ENCODE results near the gene RSKR. TPM values are rescaled to one million over a fixed set of nuclear protein-coding genes. Genes with fewer than 3 reads are reported as not detected.

The RSKR gene
- total and polyA plus RNA-seq, 2 of the 4 experiments (the other 2 are of a cell fraction) = 2.2 to 6.8 TPM

DNA sequence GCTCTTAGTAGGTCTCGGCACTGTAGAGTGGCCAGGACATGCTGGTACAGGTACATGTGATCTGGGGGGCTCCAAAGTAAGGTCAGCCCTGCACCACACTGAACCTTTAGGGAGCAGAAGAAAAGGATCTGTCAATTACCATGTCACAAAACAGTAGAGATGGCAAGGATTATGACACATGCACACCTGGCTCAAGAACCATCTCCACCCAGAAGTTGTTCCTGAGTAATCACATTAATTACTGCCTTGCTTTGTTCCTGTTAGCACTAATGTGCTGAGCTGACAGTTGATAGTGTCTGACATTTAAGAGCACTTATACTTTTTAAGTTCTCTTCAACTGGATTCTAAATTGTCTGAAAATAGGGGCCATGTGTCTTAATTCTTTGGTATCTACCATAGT, 21.5 kb upstream of the RSKR start:
- no peak overlapping the region for H3K14ac ChIP-seq (replicated peaks; ENCODE audit: low read depth, low read length)
- dilution Hi-C loops (cut with HindIII; ENCODE audit: low sequenced_read_pairs, unreplicated experiment) = no loop called here
- BruUV-seq (replicated peaks) = no TSS peak
- H3K18ac ChIP-seq (ENCODE audit: low read depth, low read length) = no peak overlapping the region
- peaks cover 34 to 35% of the 10 kb centered on the region in 2 experiments for H3K79me1 ChIP-seq (ENCODE audit: low read depth in 1 of 2, low read length in 2 of 2)
- no peak overlapping the region for H3K27ac ChIP-seq (ENCODE audit: insufficient read depth, low read length)
- no peak overlapping the region for H3K9ac ChIP-seq (ENCODE audit: low read depth, low read length)
- no peak overlapping the region for H2BK20ac ChIP-seq (ENCODE audit: low read depth, low read length)
- H2AK5ac ChIP-seq (ENCODE audit: low read depth, low read length) = no peak overlapping the region
- 0 out of 2 replicates have a peak, but pooled peaks cover 5% of the 10 kb centered on the region for H3K9me1 ChIP-seq (ENCODE audit: insufficient read depth, low read length)
- H3K4me1 ChIP-seq (ENCODE audit: control insufficient read depth, insufficient read depth, low read length) = no peaks in the 10 kb centered on the region
- in situ Hi-C loops (cut with MboI; ENCODE audit: low sequenced_read_pairs) = no loop called here
- WGBS, 2 experiments (ENCODE audit: extremely low coverage in 2 of 2, insufficient read length in 1 of 2) = no CpG with 5 or more reads among the region's 1 CpG
- H3K56ac ChIP-seq (ENCODE audit: extremely low read depth, insufficient read depth, low read length) = no peak overlapping the region
- H3K27me3 ChIP-seq (ENCODE audit: control insufficient read depth, insufficient read depth, low read length) = no peaks in the 10 kb centered on the region
- no peak overlapping the region for H3K4me3 ChIP-seq (ENCODE audit: insufficient read depth, low read depth, low read length)
- DNase-seq = no peak
- ChIA-PET POLR2A (ENCODE audit: unreplicated experiment) (no interaction called here), CTCF (interaction anchor here (1.1 kb wide), 1 partner anchor 11 kb away, joined by 3 read pairs; no protein-coding TSS in a partner anchor)
- H2BK120ac ChIP-seq (ENCODE audit: low read depth, low read length) = no peak overlapping the region
- H4K20me1 ChIP-seq (ENCODE audit: insufficient read depth, low read length) = peaks cover 18% of the 10 kb centered on the region
- no peak overlapping the region for H4K5ac ChIP-seq (ENCODE audit: low read depth, low read length)
- H3K4me2 ChIP-seq (ENCODE audit: low read depth, low read length) = no peak overlapping the region
- no peak overlapping the region for H2BK15ac ChIP-seq (ENCODE audit: low read depth, low read length)
- no peak overlapping the region for H2AK9ac ChIP-seq (replicated peaks; ENCODE audit: low read depth, low read length, poor library complexity)
- H3K23ac ChIP-seq (ENCODE audit: low read depth, low read length) = no peak overlapping the region
- H4K91ac ChIP-seq (ENCODE audit: insufficient read depth, low read depth, low read length) = no peak overlapping the region
- H3K36me3 ChIP-seq (ENCODE audit: control insufficient read depth, insufficient read depth, low read length) = peaks cover 75% of the 10 kb centered on the region
- no peak overlapping the region for H2BK5ac ChIP-seq (ENCODE audit: low read depth, low read length, poor library complexity, severe bottlenecking)
- no peak overlapping the region for H3K4ac ChIP-seq (ENCODE audit: low read depth, low read length)
- intact Hi-C loops (cut with micrococcal nuclease) = no loop called here
- TF ChIP-seq, protein P1, sequence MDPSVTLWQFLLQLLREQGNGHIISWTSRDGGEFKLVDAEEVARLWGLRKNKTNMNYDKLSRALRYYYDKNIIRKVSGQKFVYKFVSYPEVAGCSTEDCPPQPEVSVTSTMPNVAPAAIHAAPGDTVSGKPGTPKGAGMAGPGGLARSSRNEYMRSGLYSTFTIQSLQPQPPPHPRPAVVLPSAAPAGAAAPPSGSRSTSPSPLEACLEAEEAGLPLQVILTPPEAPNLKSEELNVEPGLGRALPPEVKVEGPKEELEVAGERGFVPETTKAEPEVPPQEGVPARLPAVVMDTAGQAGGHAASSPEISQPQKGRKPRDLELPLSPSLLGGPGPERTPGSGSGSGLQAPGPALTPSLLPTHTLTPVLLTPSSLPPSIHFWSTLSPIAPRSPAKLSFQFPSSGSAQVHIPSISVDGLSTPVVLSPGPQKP (IDR thresholded peaks at IDR 0.05; ENCODE audit: borderline replicate concordance, low read depth, low read length) = no peak
- TF ChIP-seq MAZ (IDR thresholded peaks at IDR 0.05; ENCODE audit: borderline replicate concordance, low read depth, low read length) (no peak), FOS (IDR thresholded peaks at IDR 0.05; ENCODE audit: low read depth, low read length) (no peak), POLR2A (IDR thresholded peaks at IDR 0.05; ENCODE audit: low read depth, low read length) (no peak), NFE2L2 (IDR thresholded peaks at IDR 0.05; ENCODE audit: low read depth, low read length) (no peak)
- TF ChIP-seq, protein P2, sequence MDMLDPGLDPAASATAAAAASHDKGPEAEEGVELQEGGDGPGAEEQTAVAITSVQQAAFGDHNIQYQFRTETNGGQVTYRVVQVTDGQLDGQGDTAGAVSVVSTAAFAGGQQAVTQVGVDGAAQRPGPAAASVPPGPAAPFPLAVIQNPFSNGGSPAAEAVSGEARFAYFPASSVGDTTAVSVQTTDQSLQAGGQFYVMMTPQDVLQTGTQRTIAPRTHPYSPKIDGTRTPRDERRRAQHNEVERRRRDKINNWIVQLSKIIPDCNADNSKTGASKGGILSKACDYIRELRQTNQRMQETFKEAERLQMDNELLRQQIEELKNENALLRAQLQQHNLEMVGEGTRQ (IDR thresholded peaks at IDR 0.05; ENCODE audit: low read depth, low read length) = no peak
- ATAC-seq (ENCODE audit: low read depth) = no peak
- no peak overlapping the region for H4K8ac ChIP-seq (ENCODE audit: low read depth in 2 of 2, low read length in 2 of 2)
- no peak overlapping the region for H2AFZ ChIP-seq (replicated peaks; ENCODE audit: low read length, poor library complexity)
- no peaks in the 10 kb centered on the region for H3K9me3 ChIP-seq (ENCODE audit: control insufficient read depth, insufficient read depth, low read length)
